HG02840 (cell line): Measurements from ENCODE around the gene CATSPERZ.

Source experiments
- ATAC-seq: cut with Tn5 transposase; IDR thresholded peaks from one replicate; pipeline ENCODE4 v1.9.1; 2021; ENCODE audit warnings: mild to moderate bottlenecking, moderate library complexity, moderate number of reproducible peaks; ENCODE audit not compliant: unreplicated experiment, low FRiP score

The CATSPERZ gene, protein sequence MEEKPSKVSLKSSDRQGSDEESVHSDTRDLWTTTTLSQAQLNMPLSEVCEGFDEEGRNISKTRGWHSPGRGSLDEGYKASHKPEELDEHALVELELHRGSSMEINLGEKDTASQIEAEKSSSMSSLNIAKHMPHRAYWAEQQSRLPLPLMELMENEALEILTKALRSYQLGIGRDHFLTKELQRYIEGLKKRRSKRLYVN

DNA sequence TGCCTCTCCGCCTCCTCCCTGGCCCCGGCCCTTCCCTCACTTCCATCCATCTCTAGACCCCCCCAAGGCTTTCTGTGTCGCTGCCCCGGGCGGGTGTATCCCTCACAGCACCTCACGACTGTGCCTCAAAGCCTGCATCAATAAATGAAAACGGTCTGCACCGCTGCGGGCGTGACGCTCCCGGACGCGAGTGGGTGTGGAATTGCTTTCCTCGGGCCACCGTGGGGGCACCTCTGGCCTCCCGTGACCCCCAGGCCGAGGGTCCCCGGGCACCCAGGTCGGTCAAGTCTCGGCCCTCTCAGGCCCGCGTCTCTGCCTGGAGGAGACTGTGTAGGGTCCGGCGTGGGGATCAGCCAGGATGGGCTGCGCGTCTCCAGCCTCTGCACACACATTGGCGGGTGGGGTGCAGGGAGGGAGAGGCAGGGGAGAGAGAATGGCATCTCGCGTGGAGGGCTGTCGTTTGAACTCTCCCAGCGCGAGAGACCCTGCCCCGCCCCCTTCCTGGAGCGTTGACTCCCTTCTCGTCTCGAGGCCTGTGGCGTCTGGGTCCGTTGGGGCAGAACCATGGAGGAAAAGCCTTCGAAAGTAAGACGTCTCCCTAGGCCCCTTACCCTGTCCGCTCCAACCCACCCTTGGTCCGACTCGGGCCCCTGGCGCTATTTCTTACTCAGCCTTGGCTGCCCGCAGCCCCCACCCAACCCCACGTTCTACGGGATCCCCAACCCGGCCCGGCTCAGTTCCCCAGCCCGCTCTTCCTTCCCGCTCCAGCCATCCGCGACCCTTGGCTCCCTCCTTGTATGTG is at the start of gene CATSPERZ:
TSS of gene CATSPERZ (plus strand) at position 512 of the 802 bp plus-strand sequence. CDS start at position 565, 53 bp downstream.
- no peak for ATAC-seq

DNA sequence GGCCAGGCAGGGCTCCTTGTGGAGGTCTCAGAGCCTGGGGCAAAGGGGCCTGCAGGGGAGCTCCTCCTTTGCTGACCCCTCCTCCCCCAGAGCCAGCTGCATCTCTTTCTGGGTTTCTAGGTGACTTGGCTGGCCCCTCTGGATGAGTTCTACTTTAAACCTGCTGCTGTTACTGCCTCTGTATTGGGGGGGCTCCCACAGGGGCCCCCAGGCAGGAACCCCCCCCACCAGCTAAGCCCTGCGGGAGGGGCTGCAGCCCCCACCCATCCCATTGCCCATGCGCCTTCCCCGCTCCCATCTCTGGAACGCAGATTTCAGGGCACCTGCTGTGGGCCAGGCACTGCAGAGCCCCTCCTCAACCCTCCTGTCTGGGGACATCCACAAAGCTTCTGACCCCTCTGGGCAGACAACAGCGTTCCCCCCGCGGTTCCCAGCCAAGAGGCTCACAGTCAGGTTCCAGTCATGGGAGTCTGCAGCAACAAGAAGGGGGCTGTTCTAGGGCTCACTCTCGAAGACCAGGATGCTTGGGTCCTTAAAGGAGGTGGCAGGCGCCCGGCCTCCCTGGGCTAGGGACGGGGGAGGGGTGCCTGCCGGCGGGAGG is 49.6 kb upstream of the CATSPERZ start:
- ATAC-seq: no peak

DNA sequence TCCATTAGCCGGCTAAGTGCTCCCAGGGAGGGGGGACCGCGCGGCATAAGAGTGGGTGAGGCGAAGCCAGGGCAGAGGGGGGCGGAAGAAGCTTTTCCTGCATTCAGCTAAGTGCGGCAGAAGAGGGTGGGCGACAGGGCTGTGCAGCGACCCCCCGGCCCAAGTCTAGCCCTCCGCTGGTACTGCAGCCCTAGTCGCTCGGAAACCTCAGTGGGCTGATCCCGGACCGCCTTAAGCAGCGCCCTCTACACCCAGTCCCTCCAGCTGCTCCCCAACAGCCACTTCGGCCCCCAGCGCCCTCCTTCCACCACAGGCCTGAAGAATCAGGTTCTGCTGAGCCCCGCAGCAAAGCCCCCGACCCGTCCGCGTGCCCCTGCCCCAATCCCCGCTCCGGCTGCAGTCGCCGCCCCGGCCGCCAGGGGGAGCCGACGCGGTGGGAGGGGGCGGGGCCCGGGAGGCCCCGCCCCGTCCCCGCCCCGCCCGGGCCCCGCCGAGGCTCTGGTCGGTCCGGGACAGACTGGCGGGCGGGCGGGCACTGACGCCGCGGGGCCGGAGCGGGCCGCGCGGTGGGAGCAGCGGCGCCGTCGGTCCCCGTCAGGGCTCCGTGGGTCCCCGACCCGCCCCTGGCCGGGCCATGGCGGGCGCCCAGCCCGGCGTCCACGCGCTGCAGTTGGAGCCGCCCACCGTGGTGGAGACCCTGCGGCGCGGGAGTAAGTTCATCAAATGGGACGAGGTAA is 49.0 kb upstream of the CATSPERZ start, which contains the start of gene PLCB3:
TSS of gene PLCB3 (plus strand) at position 515 of the 737 bp plus-strand sequence. CDS start at position 635, 120 bp downstream.
- ATAC-seq: no peak

DNA sequence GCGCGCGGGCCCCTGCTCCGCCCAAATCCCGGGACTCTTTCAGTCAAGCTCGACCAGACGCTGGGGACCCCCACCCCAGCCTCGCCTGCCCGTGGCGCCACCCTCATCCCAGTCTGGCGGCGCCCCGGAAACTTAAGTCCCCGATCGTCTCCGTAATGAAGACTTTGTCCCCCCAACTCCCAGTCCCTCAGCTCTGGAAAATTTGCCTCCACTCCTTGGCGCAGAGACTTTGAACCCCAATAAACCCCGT is 48.5 kb upstream of the CATSPERZ start:
- no peak for ATAC-seq

DNA sequence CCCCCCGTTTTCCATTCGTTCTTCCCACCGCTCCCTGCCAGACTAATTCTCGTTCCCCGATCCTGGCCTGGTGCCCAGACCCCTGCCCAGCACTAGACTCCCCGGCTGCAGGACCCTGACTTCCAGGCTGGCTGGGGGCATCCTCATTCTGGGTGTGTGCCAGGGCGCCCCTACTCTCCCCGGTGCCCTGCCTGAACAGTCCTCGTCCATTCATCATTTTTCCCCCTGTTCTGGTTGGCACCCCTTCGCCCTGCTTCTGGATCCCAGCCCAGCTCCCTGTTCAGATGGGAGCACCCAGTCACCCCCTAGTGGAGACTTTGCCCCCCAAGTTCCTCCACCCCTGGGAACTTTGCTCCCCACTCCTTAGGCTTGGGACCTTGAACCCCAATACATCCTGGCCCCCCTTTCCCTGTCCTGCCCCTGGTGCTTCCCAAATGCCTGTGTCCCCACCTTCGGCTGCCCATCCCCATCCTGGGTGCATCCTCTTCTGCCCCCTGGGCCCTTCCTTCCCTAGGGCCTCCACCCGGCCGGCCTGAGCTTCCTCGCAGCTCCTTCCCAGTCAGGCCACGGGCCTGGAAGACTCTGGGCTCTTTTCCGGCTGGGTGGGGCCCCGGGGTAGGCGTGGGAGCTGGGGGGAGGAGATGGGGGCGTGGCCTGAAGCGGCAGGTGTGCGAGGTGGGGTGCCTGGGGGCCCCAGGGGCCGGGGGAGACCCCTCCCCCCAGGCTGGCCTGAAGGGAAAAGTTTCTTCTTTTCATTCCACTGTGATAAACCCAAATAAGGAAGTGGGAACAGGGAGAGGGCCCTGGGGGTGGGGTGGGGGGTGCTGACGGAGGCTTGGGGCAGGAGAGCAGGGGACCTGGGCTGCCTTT is 47.9 kb upstream of the CATSPERZ start:
- ATAC-seq: no peak

DNA sequence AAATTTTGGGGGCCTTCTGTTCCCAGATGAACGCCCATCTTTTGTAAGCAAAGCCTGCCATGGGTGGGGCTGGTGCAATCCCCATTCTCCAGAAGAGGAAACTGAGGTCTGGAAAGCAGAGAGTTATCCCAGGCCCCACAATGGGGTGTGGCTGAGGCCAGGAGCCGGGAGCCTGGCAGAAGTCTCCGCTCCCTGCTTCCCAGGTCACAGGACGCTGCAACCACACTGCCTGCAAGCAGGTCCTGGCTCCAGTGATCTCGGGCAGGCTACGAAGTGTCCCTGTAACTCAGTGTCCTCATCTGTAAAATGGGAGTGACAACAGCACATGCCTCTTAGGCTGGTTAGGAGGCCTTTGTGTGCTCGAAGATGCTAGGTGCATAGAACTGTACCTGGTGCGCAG is 47.1 kb upstream of the CATSPERZ start:
- no peak for ATAC-seq

DNA sequence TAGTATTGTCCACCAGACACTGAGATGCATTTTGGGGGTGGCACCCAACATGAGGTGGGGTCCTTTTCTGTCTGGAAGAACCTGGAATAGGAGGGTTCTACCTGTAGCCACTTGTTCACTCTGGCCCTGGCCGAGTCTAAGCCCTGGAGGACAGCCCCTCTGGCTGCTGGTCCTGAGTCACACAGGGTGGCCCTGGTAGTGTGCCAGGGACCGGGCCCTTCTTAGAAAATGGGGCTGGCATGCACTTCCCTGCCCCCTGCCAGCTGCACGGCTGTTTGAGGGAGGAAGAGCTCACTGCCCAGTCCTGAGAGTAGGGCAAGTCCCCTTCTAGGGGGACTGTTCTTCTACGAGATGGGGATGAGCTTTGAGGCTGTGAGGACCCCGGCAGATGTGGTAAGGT is 46.7 kb upstream of the CATSPERZ start:
- ATAC-seq: no peak

DNA sequence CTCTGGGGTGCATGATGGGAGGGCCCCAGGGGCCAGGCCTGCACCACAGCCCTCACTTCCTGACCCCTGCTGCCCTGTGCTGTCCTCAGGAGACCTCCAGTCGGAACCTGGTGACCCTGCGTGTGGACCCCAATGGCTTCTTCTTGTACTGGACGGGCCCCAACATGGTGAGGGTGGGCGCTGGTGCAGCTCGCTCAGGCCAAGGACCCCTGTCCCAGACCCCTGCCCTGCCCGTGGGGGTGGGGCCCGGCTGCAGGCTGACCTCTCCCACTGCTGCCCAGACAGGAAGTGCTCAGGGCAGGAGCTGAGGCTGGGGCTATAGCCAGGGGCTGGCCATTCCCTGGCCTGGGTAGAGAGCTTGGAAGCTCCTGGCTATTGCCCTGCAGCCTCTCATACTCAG is 45.8 kb upstream of the CATSPERZ start:
- no peak for ATAC-seq

DNA sequence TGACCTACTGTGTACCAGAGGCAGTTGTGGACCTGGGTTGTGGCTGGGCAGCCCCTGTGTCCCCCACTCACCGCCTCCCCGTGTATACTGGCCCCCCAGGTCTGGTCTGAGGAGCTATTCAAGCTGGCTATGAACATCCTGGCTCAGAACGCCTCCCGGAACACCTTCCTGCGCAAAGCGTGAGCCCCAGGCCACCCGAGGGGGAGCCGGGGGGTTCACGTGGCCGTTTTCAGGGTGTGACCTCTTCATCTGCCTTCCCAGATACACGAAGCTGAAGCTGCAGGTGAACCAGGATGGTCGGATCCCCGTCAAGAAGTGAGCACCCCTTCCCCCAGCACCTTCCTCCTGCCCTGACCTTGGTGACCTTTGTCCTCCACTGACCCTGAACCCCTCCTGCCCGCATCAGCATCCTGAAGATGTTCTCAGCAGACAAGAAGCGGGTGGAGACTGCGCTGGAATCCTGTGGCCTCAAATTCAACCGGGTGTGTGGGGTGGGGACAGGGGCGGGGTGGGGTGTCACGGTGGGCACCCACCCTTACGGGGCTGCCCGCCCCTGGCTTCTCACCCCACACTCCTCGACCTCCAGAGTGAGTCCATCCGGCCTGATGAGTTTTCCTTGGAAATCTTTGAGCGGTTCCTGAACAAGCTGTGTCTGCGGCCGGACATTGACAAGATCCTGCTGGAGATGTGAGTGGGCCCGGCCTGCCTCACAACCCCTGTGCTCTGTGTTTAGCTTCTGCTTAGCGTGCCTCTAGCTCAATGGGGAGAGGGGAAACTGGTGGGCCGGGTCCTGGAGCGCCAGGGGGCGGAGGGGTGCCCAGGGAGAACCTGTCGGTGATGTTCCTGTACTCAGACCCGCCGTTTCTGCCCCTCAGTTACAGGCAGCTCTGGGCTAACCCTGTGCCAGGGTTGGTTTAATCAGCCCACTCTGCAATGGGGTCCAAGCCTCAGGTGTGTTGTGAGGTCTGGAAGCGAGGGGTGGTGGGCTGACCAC is 44.7 kb upstream of the CATSPERZ start:
- ATAC-seq: no peak

DNA sequence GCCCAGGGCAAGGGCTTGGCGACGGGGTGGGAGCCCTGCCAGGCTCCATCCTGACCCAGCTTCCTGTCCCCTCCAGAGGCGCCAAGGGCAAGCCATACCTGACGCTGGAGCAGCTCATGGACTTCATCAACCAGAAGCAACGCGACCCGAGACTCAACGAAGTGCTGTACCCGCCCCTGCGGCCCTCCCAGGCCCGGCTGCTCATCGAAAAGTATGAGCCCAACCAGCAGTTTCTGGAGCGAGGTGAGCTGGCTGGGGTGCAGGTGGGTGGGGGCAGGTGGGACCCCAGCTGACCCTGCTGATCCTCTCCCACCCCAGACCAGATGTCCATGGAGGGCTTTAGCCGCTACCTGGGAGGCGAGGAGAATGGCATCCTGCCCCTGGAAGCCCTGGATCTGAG is 43.9 kb upstream of the CATSPERZ start:
- no peak for ATAC-seq

DNA sequence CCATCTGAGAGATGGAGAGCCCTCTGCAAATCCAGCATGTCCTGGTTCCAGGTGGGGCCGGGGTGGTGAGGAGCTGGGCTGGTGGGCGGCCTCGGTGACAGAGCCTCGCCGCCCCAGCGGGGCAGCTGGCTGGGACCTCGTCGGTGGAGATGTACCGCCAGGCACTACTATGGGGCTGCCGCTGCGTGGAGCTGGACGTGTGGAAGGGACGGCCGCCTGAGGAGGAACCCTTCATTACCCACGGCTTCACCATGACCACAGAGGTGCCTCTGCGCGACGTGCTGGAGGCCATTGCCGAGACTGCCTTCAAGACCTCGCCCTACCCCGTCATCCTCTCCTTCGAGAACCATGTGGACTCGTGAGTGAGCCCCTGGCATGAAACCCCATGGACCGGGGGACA is 41.8 kb upstream of the CATSPERZ start:
- ATAC-seq: no peak

DNA sequence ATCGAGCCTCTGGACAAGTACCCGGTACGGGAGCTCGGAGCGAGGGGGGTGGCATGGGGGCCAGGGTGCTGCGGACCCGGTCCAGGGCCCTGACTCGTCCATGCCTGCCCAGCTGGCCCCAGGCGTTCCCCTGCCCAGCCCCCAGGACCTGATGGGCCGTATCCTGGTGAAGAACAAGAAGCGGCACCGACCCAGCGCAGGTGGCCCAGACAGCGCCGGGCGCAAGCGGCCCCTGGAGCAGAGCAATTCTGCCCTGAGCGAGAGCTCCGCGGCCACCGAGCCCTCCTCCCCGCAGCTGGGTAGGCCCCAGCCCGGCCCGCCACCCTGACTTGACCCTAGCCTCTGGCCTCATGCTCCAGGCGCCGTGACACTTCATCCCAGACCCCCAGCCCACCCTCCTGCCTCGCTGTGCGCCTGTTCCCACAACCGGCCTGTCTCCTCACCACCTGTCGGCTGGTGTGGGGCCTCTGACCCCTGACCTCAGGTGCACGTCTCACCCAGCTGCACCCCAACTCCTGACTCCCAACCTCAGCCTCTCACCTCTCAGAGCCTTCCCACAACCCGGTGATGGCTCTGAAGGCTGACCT is 41.1 kb upstream of the CATSPERZ start:
- ATAC-seq: no peak

DNA sequence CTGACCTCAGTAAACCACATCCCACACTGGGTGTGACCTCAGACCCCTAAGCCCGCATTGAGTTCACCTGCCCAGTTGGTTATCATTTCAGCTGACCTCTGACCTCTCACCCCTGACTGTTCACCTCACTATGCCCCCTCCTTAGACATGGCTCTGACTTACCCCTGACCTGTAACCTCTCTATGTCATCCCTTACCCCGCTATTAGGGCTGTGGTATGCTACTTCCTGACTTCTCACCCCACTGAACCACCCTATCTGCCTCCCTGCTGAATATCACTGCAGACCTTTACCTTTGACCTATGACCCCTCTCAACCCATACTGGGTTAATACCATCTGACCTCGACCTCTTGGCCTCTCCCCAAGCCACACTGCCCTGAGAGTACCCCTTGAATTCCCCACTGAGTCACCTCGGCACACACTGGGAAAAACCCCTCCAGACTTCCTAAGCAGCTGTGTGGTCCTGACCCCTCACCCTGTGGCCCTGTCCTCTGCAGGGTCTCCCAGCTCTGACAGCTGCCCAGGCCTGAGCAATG is 40.6 kb upstream of the CATSPERZ start:
- no peak for ATAC-seq

DNA sequence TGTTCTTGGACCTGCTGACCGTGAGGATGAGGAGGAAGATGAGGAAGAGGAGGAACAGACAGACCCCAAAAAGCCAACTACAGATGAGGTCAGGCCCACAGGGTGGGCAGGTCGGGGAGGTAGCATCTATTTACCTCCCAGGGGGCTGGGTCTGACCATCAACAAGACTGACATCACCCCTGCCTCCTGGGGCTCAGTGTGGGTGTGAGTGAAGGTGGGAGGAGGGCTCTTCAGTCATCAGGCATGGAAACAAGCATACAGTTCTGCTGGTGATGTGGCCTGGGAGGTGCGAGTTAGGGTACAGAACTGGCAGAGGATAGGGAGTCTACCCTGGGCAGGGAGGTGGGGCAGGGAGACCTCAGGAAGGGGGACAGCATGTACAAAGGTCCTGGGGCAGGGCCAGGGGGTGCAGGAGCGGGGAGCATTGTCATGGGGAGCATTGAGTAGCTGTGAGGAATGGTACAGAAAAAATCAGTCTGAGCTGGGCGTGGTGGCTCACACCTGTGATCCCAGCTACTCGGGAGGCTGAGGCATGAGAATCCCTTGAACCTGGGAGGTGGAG is 39.9 kb upstream of the CATSPERZ start:
- no peak for ATAC-seq

DNA sequence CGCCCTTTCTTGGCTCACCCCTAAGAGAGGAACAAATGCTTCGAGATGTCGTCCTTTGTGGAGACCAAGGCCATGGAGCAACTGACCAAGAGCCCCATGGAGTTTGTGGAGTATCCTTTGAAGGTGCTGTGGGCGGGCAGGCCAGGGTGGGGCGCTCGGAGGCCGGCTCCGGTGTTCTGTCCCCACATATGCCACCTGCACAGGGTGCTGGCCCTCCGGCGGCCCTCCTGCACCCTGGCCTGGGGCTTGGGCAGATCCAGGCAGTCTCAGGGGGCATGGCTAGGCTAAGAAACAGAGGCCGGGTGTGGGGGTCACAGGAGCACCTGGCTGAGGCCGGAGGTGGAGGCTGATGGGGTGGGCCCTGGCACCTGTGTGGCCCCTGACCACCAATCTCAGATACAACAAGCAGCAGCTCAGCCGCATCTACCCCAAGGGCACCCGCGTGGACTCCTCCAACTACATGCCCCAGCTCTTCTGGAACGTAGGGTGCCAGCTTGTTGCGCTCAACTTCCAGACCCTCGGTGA is 38.5 kb upstream of the CATSPERZ start:
- no peak for ATAC-seq

DNA sequence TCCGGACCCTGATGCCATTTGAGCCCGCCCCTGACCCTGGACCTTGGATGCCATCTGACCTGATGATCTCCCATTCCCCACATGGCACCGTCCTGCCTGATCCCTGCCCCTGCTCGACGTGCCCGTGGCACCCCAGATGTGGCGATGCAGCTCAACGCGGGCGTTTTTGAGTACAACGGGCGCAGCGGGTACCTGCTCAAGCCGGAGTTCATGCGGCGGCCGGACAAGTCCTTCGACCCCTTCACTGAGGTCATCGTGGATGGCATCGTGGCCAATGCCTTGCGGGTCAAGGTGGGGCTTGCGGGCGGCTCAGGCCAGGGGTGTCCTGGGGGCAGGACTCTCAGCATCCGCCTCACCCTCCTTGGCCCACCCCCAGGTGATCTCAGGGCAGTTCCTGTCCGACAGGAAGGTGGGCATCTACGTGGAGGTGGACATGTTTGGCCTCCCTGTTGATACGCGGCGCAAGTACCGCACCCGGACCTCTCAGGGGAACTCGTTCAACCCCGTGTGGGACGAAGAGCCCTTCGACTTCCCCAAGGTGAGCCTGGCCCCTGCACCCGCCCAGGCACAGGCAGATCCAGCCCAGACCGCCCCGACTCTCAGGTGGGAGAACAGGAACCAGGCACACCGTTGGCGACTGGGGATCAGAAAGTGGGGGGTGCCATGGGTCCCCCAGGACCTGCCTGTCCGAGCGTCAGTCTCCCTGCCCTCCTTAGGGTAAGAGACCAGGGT is 37.7 kb upstream of the CATSPERZ start:
- no peak for ATAC-seq
